Transverse colon (tissue), 4 donors: ENCODE measurements around the gene RGS3.

Experiments
- CTCF ChIP-seq, 5 experiments: fragments of 200-600 bp in 3 of 5; fragments of 450-650 bp in 2 of 5; sonication (generic) in 3 of 5; IDR thresholded peaks; 1 replicate in 2 of 5; 2 replicates in 3 of 5; pipeline ENCODE4 v1.5.1; 2016 to 2017; ENCODE audit warnings: antibody characterized with exemption in 5 of 5, inconsistent platforms in 3 of 5, mild to moderate bottlenecking in 2 of 5, moderate library complexity in 1 of 5
- EP300 ChIP-seq: sonication (generic); formaldehyde crosslinking; IDR thresholded peaks from one replicate; pipeline ENCODE4 v1.6.1; 2017; ENCODE audit warnings: antibody characterized with exemption, low read depth
- POLR2A ChIP-seq: fragments of 450-650 bp; IDR thresholded peaks from one replicate; pipeline ENCODE4 v1.6.1; 2016; ENCODE audit warnings: antibody characterized with exemption, mild to moderate bottlenecking, moderate library complexity
- POLR2AphosphoS5 ChIP-seq, 3 donors: sonication (generic); formaldehyde crosslinking; IDR thresholded peaks; one replicate each; pipeline ENCODE4 v1.6.1; 2016; ENCODE audit warnings: antibody characterized with exemption in 3 of 3

GRCh38 chr9:113636165-113636564 lies 172.6 kb downstream of the RGS3 start:
- no peak for TF ChIP-seq CTCF (IDR thresholded peaks at IDR 0.05)
- no peak for TF ChIP-seq POLR2A
- TF ChIP-seq EP300 = no peak
- no peak for TF ChIP-seq POLR2AphosphoS5 (IDR thresholded peaks at IDR 0.05)
